HG03521 (cell line): Measurements from ENCODE around the gene PDLIM5.
"Not testable (repeated sequence)": the region's sequence is repeated elsewhere in the genome, so short reads cannot be mapped to it uniquely, and the experiment has no call there.

ENCODE experiments used
- ATAC-seq: cut with Tn5 transposase; IDR thresholded peaks from one replicate; pipeline ENCODE4 v1.9.1; 2021; ENCODE audit warnings: mild to moderate bottlenecking, moderate library complexity; ENCODE audit not compliant: unreplicated experiment

PDLIM5 gene

GRCh38 chr4:94639298-94639697 lies 187.6 kb downstream of the PDLIM5 start:
- ATAC-seq = no peak

- no peak for ATAC-seq
Observed at GRCh38 chr4:94640151-94640550, 188.4 kb downstream of the PDLIM5 start.

- ATAC-seq = no peak
Observed at GRCh38 chr4:94641702-94642560, 190.2 kb downstream of the PDLIM5 start.

GRCh38 chr4:94642561-94642866 lies 190.8 kb downstream of the PDLIM5 start:
- no peak for ATAC-seq

DNA sequence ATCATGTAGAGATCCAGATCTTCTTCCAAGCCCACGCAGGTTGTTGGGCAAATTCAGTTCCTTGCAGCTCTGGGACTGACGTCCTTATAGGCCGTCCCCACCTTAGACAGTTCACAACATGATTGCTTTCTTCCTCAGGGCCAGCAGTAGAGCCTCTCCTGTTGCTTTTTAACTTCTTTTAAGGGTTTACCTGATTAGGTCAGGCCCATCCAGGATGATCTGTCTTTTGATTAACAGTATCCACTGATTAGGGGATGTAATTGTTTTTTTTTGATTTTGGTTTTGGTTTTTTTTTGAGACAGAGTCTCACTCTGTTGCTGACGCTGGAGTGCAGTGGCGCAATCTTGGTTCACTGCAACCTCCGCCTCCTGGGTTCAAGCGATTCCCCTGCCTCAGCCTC lies 197.0 kb downstream of the PDLIM5 start:
- ATAC-seq = no peak

DNA sequence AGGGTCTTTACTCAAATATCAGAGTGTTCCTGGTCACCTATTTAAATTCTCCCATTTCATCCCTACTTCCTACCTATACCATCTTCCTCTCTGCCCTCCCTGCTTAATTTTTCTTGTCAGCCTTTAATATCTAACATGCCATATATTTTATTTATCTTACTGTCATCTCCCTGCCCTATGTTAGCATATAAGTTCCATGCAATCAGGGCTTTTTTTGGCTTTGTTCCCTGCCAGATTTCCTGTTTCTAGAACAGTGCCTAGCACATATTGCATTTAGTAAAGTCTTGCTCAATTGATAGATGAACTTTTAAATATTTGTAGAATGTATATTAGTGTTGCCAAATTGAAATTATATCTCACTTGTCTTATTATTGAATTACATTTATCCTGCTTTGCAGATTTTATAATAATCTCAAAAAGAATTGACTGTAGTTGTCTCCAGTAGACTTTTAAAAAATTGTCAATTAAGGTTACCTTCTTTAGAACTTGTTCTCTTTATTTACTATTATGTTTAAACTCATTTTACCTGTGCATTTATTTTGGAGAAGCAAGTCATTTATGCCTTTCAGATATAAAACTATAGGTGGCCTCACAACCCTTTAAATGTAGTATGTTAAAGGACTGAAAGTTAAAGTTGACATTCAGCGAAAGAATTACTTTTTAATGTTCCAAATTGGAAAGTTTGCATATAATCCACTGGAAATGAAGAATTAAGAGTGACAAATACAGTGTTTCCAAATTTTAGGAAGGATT lies 197.8 kb downstream of the PDLIM5 start:
- no peak for ATAC-seq

DNA sequence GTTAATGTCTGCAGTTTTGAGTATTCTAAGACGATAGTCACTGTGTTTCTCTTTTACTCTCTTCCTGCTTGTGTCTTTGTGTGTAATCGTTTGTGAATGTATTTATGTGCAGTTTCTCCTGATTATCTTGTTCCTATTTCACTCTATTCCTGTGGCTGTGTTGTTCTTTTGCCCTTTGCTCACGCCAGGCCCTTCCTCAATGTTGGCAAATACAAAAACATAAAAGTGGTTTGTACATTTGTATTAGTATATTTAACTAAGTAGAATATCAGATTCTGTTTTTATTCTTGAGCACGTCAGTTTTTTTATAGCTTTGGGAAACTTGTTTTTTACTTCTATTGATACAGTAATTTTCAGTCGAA lies 198.4 kb downstream of the PDLIM5 start:
- ATAC-seq = no peak

DNA sequence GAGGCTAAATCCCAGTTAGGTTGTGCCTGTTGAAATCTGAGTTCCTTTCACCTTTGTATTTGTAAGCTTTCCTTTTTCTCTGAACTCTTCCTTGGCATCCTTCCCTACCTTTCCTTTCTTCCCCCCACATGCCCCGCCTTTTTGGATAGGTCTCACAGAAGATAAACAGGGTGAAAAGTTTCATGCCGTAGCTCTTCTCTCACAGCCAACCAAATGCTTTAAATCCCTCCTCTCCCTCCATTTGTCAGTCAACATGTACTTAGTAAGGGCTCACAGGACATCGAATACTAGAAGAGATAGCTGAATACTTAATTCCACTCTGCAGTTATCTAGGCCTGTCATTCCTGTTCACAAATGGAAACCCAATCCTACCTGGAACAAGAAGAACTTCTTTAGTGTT lies 198.9 kb downstream of the PDLIM5 start:
- ATAC-seq = no peak

DNA sequence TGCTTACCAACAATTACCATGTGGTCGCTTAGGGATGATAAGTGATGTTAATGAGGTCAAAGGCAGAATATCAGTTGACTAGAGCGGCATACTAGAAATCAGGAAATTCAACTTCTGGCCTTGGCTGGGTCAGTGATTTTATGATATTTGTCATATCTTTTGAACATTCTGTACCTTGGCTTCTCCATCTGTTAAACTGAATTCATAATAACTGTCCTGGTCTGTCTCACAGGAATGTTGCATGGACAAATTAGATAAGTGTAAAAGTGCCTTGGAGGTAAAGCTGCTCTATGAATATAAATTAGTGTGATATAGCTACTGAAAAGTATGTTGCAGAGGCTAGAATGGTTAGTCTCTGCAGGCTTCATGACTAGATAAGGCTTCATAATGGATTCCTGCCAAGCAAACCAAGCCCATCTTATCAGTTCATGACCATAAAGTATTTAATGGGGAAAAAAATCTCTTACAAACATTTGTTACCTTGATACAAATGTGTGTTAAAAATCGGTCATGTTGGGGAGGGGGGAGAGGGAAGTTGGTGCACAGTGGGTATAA lies 201.4 kb downstream of the PDLIM5 start:
- ATAC-seq = no peak

- ATAC-seq = no peak
Observed at GRCh38 chr4:94653984-94654609, 202.4 kb downstream of the PDLIM5 start.

DNA sequence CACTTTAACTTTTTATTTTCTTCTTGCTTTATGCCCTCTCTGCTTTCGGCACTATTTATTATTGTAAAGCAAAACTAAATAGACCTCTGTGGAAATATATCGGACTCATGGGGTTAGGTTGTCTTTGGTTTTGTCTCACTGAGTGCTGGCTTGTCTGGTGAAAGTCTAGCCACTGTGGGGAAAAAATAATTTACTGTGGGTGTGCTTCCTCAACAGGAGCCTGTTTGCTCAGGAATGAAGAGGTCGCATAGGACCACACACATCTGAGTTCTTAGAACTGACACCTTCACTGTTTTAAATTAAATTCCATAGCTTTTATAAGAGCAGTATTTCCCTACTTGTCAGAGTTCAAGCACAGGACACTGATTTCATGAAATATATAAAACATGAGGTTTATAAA lies 203.0 kb downstream of the PDLIM5 start:
- ATAC-seq = no peak

DNA sequence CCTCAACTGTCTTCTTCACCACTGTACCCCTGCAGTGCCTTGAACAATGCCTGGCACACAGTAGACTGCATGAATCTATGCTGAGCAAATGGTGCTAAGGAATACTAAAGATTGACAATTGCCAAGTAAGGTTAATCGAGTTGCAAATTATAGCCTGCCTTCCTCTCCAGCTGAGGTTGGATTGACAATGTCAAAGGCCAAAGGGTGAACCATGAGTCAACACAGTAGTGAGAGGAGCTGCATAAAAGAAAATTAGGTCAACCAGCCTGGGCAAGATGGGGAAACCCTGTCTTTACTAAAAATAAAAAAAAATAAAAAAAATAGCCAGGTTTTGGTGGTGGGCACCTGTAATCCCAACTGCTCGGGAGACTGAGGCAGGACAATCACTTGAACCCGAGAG lies 208.9 kb downstream of the PDLIM5 start:
- ATAC-seq = no peak

GRCh38 chr4:94665021-94665420 lies 213.3 kb downstream of the PDLIM5 start:
- not testable (repeated sequence) for ATAC-seq

- ATAC-seq = no peak
Observed at GRCh38 chr4:94665500-94666404, 214.0 kb downstream of the PDLIM5 start.

DNA sequence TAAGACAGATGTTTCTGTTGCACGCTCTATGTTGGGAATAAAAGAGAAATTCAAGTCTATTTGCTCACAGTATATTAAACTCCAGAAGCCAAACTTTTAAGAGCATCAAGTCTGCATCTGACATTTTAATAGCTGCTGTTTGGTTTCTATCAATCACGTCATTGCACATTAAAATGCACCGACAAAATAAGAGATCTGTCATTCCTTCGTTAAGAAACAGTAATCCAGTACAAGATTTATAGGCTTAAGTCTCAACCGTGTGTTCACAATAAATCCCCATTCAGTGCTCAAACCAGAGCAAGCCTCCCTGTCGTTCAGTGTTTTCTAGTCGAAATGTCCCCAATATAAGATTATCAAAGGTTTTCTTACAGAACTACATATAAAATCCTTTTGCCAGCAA lies 217.0 kb downstream of the PDLIM5 start:
- no peak for ATAC-seq

- ATAC-seq = no peak
Observed at GRCh38 chr4:94669672-94670664, 218.2 kb downstream of the PDLIM5 start.

DNA sequence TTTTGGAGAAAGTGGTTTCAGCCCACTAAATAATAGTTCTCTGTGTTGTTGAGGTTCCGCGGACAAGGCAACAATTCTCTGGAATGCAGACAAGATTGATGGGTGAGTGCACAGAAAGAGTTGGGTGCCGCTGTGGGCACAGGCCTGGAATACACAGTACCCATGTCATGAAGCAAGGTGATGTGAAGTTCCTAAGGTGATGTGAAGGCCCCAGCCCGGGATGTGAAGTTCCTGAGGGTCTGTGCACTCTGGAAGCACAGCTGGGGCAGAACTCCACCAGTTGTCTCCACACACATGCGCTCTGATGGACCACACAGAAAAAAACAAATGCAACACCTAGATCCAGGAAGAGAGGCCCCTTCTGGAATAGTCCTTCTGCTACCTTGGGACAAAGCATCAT lies 219.4 kb downstream of the PDLIM5 start:
- ATAC-seq = no peak

GRCh38 chr4:94673961-94674360 lies 222.2 kb downstream of the PDLIM5 start:
- ATAC-seq = no peak

DNA sequence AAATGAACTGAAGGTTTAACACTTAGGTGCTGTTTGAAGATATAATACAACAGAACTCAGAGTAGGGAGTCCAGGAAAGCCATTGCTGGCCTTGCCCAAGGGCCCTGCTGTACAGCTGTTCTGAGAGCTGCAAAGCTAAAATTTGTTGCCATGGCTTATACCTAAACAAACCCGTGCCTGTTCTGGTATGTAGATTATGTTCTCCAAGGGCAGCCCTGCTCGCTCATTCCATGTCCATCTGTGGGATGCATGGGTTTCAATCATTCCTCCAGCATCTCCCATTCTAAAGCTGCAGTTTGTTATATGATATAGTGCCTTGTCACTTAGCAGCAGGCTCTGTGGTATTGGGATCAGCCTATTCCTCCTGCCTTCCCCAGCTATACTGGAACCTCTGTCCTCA lies 225.2 kb downstream of the PDLIM5 start:
- no peak for ATAC-seq

GRCh38 chr4:94678896-94679295 lies 227.2 kb downstream of the PDLIM5 start:
- ATAC-seq = no peak
